HUDEP-2 (cell line): Measurements from ENCODE around the gene CLP1.

Source experiments
- DNase-seq, 76 experiments: peaks; one replicate each; lab custom pipeline; 2025; ENCODE audit not compliant: unreplicated experiment in 76 of 76; lab: John Stamatoyannopoulos, UW

CLP1 gene

DNA sequence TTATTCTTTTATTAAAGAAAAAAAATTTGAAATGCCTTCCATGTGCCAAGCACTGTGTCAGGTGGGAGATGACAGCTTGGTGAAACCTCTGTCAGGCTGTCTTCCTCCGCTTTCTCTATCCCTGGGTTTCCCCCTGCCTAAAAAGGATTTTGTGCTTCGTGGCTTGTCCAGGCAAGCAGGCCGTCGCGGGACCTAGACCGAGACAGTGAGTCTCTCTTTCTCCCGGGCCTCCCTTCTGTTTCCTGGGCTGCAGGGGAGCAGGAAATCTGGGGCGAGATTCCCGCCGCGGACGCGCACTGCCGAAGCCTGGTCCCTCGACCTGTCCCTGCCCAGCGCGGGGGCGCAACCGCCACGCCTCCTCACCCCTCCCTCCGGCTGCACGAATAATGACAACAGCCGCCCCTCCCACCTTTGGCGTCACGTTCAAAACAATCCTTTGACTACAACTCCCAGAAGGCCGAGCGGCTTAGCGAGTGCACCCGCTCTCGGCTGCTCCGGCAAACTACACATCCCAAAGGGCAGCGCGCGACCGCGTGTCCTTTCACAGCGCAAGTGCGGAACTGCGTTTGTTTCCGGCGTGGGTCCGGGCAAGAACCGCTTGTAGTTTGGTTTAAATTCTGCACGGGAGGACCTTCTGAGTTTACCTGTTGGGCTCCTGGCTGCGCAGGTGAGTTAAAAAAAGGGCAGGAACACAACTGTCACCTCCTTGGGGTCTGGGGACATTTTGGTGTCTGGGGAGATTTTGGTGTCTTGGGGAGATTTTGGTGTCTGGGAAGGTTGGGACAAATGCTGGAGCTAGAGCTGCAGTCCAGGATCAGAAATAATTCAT lies at the start of gene CLP1:
Gene CLP1 (plus strand): TSS at position 569 of the 829 bp plus-strand sequence. CDS start 1,715 bp downstream, outside the sequence.
- DNase-seq: peak in 75 of 76 experiments; percentile 38 to 99 (median 96)

DNA sequence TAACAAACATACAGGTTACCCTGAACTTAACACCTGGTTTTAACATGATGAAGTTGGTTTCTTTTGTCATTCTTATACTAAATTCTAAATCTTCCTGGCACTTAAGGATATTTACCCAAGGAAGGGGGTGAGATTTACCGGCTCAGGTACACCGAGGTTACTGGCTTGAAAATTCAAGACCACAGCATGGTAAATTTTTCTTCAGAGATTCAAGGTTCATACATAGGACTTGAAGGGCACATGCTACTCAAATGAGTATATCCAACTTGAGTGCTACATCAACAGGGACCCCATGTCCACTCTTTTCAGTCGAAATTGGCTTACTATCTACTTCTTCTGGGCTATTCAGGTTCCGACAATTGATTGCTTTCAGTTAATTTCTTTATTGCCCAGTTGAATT lies 47.4 kb upstream of the CLP1 start:
- DNase-seq: no peak

DNA sequence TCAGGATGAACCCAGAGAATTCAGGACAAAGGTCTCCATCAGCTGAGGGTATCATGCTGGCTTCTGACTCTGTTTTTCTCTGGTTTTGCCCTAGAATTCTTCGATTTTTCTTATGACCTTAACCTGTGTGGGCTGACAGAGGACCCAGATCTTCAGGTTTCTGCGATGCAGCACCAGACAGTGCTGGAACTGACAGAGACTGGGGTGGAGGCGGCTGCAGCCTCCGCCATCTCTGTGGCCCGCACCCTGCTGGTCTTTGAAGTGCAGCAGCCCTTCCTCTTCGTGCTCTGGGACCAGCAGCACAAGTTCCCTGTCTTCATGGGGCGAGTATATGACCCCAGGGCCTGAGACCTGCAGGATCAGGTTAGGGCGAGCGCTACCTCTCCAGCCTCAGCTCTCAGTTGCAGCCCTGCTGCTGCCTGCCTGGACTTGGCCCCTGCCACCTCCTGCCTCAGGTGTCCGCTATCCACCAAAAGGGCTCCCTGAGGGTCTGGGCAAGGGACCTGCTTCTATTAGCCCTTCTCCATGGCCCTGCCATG lies 43.3 kb upstream of the CLP1 start:
- DNase-seq: no peak

DNA sequence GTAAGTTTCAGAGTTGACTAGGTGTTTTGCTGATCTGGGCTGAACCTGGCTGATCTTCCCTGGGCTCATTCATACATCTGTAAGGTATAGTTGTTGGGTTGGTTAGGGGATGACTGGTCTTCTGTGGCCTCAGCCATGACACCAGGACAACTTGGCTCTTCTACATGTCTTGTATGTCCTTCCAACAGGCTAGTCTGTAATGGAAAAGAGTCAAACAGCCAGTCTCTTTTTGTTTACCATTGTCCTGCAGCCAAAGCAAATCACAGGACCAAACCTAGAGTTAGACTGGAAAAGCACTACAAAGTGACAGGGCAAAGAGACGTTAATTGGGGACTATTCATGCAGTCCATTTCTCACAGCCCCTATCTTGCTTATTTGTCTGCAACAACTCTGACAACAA lies 42.3 kb upstream of the CLP1 start:
- DNase-seq: no peak

DNA sequence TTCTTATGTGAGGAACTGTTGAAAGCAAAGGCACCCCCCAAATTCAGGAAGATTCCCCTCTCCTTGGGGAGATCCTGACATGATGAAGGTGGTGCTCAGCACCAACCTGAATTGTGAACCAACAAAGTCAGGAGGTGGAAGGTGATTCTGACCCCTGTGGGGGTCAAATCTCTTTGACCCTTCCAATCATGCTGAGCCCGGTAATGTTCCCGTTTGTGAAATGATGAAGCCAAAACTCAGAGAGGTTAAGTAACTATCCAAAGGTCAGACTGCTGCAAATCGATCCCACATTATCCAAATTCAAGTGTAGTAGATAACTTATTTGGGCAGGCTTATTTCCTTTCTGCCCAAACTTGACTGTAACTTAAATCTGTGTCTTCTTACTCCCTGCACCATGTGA lies 41.0 kb upstream of the CLP1 start:
- no peak for DNase-seq

DNA sequence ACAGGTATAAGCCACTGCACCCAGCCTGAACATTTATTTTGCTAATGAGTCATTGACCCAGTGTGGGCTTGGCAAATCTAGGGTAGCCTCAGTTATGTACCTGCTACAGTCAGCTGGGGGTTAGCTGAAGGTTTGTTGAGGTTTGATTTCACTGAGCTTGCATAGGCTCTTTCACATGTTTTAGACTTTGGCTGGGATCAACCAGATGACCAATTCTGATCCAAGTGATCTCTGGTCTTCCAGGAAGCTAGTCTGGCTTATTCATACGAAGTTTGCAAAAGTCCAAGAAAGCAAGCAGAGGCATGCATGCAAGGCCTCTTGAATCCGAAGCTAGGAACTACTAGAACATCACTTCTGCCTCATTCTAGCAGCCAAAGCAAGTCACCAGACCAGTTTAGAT lies 39.1 kb upstream of the CLP1 start:
- no peak for DNase-seq

DNA sequence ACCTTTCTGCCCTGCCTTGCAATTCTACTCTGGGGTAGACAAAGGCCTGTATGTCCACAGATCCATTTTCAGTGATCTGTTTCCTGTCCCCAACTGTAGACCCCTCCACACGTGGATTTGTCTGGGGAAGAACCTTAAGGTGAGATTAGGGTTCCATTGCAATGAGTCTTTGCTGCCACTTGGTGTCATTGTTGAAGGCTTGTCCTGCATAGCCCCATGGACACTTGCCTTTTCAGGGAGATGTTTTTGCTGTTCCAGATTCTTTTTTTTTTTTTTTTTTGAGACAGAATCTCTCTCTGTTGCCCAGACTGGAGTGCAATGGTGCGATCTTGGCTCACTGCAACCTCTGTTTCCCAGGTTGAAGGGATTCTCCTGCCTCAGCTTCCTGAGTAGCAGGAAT lies 38.2 kb upstream of the CLP1 start:
- DNase-seq: no peak

DNA sequence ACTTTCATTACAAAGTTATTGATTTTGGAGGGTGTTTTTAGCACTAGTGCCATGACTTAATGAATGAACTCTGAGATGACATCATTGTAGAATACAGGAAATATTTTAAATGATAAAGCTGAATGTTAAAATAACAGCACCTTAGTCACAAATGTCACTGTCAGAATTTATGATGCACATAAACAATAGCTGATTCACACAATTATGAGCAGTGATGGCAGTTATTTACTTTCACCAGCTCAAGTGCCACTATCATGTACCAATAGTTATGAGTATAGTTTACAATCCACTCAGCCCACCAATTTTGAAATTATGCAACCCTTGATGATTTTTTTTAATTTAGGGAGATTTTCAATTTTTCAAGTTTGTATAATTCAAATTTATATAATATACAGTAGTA lies 37.1 kb upstream of the CLP1 start:
- no peak for DNase-seq

DNA sequence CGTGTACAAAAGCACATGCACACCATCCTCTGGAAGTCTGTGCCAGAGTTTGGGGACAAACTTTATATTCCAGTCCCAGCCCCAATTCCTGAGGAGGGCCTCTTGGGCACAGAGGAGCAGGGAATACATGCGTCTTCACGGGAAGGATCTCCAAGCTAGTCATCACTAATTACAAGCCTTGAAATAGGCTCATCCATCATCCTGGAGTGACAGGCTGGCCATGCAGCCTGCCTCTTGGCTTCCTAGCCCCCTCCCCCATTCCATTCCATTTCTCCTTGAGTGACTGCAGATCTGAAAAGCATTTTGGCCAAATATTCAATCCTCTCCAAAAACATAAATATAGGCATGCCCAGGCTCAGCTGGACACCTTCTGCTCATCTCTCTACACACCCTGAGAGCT lies 35.3 kb upstream of the CLP1 start:
- DNase-seq: no peak

DNA sequence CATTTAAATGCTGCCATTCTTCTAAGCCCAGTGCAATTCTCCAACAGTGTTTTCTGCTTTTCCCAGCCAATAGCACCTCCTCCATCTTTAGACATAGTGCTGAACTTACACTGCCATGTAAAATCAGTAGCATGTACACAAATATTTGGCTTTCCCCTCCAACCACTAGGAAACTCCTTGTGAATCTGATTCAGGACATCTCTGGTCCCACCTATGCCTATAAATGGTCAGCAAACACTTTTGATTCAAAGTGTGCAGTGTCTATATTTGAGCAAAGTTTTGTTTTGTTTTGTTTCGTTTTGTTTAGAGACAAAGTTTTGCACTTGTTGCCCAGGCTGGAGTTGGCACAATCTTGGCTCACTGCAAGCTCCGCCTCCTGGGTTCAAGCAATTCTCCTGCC lies 32.7 kb upstream of the CLP1 start:
- DNase-seq: no peak

DNA sequence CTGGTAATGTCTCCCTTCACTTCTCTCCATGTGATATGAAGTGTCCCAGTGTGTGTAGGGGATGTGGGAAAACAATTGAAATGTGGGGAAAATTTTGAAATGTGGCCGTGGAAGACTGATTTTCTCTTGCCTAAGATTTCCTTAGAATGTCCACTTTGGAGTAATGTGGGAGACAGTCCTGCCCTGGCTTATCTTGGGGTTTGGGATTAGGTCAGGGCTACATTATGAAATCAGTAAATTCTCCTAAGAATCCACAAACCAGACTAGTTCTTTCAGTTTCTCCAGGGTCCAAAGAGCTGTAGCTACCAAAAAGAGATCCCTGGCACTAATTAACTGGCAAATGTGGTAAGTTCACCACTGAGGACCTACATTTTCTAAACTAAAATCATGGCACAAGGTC lies 30.7 kb upstream of the CLP1 start:
- DNase-seq: no peak

DNA sequence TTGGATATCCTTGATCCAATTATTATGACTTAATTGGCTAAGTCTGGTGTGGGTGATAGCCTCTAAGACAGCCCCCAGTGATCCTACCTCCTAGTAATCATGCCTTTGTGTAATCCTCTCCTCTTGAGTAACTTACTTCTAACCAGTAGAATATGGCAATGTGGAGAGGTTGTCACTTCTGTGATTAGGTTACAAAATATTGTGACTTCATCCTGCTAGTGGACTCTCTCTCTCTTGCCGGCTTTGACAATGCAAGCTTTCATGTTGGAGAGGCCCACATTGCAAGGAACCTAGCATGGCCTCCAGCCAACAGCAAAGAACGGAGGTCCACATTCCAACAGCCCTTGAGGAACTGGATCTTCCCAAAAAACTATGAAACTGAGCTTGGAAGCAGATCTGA lies 27.4 kb upstream of the CLP1 start:
- DNase-seq: no peak

DNA sequence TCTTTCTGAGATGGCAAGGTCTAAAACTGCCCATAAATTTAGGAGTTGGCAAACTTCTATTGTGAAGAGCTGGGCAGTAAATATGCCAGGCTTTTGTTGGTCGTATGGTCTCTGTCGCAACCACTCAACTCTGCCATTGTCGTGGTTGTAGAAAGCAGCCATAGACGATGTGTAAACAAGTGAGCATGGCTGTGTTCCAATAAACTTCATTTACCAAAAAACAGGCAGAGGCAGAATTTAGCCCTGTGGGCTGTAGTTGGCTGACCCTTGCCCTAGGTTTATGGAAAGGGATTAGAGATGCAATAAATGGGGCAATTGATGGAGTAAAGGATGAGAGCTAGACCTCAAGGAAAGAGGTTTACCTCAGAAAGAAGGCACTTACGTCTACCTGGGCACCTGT lies 25.4 kb upstream of the CLP1 start:
- DNase-seq: no peak

DNA sequence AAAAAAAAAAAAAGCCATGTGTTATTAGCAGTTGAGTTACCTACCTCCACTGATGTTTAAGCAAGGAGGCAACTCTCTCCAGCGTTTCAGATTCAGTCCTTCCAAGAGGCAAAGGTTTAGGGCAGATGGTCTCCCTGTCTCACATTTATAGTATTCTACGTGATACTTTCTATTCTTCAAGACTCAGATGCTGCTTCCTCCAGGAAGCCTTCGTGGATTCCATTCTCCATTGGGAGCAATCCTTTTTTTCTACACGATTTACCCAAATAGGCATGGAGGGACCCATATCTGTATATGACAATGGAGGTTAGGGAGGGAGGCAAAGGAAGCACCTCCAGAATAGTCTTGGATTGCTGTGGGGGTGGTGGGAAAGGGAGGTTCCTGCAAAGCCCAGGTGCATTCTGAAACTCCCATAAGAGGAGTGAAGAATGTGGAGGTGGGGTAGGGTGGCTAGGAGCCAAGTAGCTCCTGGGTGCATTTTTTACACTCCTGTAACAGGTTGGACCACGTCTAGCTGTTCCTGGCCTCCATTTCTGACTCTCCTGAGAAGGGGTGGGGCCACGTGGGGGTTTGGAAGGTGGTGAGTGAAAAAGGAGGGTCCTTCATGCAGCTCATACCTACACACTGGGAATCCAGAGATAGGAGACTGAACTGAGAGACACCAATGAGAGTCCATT lies 24.0 kb upstream of the CLP1 start:
- DNase-seq: no peak

DNA sequence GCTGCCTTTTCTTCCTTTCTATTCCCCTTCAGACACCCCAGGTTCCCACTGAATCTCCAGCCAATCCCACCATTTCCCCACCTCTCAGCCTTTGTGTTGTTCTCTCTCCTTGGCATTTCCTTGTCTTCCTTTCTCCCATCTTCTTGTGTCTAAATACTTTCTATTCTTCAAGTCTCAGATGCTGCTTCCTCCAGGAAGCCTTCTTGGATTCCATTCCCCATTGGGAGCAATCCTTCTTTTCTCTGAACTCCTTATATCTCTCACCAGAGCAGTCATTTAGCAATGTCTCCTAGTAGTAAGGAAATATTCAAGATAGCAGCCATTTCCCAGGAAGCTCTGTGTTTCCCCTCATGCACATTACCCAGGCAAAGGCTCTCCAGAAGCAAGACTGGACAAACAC lies 23.3 kb upstream of the CLP1 start:
- no peak for DNase-seq

DNA sequence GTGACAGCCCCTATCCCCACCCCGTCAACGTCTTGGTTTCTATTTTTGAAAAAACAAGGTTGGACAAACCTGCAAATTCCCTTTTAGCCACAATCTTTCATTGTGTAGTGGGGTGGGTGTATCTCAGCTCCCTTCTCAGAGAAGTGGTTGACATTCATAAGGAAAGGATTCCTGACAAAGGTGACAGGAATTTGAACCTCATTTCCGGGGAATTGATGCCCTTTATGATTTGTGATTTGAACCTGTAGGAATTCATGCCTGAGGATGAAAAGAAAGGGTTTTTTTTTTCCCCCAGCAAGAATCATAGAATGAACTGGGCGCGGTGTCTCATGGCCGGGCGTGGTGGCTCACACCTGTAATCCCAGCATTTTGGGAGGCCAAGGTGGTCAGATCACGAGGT lies 22.3 kb upstream of the CLP1 start:
- no peak for DNase-seq

DNA sequence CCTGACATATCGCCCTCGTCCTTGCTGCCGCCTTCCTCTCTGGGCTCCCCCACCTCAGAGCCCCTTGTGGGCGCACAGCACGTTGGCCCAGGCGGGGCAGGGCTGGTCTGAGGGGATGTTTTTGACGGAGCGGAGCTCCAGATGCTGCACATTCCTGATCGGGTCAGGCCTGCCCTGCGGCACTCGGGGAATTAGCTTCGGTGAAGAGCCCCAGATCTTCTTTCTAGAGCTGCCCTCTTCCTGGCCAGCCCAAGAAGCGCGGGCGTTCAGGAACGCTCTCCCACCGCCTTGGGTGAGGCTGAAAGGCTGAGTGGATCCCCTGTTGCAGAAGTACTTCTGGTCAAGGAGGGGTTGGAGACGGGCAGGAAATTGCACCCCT lies 19.9 kb upstream of the CLP1 start:
- DNase-seq: no peak

DNA sequence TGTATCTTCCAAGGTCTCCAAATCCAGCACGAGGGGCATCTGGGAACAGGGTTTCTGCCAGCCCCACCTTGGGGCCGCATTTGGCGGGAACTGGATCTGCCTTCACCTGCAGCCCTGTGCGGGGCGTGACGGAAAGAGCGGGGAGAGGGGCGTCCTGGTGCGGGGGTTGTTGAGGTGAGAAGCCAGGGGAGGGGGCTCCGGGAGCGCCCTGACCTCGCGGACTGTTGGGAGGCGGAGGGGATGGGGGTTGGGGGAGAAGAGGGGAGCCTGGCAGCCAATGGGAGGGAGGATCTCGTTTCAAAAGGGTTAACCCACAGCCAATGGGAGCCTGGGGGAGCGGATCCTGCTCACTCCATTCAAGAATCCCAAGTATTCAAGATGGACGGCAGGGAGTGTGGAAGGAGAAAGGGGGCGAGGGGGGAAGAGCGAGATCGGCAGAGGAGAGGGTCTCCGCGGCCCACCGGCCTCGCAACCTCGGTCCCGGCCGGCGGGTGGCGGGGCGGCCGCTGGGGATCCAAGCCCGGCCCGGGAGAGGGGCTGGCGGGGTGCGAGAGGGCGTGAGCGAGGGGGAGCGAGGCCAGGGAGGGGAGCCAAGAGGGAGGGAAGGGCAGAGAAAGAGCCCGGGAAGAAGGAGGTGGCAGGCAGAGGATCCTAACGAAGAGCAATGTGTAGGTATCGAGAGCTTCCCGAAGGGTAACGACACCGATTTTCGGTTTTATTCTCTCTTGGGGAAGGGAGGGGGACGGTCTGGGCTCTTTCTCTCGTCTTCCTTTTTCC lies 19.4 kb upstream of the CLP1 start:
- DNase-seq: peak in 2 of 76 experiments; percentile 11 to 15

DNA sequence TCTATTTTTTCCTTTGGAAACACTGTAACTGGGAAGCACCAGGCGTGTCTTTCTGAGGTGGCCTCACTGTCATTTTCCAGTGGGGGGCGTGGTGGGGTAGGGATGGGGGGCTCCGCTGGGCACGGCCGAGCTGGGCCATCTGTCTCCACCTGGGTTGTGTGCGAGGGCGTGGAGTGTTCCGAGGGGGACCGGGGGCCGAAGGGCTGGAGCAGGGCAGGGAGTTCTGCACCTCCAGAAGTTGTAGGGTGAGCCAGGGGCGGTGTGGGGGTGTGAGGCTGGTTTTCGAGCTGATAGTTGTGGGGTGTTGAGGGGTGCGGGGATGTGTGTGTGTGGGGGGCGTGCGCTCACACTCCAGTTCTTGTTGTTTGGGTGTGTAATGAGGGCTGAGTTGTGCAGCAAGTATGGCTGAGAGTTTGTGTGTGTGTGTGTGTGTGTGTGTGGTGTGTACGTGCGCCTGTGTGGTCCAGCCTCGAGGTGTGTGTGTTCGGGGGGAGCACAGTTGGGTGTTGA lies 18.7 kb upstream of the CLP1 start:
- no peak for DNase-seq

DNA sequence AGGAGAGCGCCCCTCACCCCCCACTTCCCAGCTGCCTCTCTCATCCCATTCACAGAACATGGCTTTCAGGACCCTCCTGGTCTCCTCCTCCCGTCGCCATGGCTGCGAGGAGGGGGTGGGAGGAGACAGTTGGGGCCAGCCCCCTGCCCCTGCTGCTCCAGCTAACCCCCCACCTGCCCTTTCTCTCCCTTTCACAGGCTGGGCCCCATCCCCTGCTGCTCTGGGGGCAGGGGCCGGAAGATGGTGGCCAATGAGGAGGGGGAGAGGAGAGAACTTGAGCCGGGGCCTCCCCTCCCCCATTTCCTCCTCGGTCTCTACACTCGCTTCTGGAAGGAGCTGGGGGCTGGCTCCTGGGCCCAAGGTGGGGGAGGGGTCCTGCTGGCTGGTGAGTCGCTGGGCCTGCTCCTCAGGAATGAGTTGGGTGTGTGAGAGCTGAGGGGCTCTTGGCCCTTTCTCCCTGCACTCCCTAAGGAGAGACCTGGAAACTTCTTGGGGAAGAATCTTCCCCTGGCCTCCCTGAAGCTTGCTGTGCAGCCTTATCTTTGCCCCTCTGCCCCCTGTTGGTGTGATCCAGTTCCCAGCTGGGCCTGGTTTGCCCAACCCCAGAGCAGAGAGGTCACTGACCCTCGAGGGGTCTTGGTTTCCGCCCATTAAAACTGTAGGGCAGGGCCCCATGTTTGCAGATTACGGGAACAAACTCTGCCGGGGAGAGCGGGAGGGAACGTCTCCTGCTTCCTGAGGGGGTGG lies 18.1 kb upstream of the CLP1 start:
- DNase-seq: peak in 1 of 76 experiments; percentile 11
